SK-N-SH (cell line): Measurements from ENCODE around the gene LRRC2. TPM values are rescaled to one million over a fixed set of nuclear protein-coding genes. Genes with fewer than 3 reads are reported as not detected.

Source experiments
- CTCF ChIA-PET: fragments of 300-600, 350-600 bp; formaldehyde crosslinking; extraction: SDS; loops from one replicate; lab custom pipeline; 2021; lab: Yijun Ruan, JAX
- POLR2A ChIA-PET: fragments of 350-600 bp; sonication (Branson Sonifier 250); formaldehyde crosslinking; extraction: SDS; loops from one replicate; lab custom pipeline; 2020; ENCODE audit warnings: antibody characterized with exemption, inconsistent platforms; lab: Yijun Ruan, JAX
- DNase-seq: peaks from one replicate; pipeline ENCODE4 v3.0.0; 2012
- H2AFZ ChIP-seq: fragments of 200-600 bp; sonication (generic); 2 replicates; pipeline ENCODE4 v1.8.1; 2016; ENCODE audit warnings: antibody characterized with exemption, mild to moderate bottlenecking, low read depth
- H3F3A ChIP-seq: fragments of 200-600 bp; sonication (generic); replicated peaks from 2 replicates; pipeline ENCODE3; 2016; ENCODE audit warnings: antibody characterized with exemption, mild to moderate bottlenecking; ENCODE audit not compliant: insufficient read depth
- H3K27ac ChIP-seq, 2 experiments: fragments of 200-500 bp in 1 of 2; fragments of 200-600 bp in 1 of 2; sonication (Bioruptor generic) in 1 of 2; sonication (generic), shearing (Covaris generic) in 1 of 2; 2 replicates each; pipeline versions ENCODE4 v1.5.1 to v1.6.1; 2014 to 2016; ENCODE audit warnings: low read depth in 2 of 2, inconsistent platforms in 1 of 2, low read length in 1 of 2, mild to moderate bottlenecking in 1 of 2, mixed read lengths in 1 of 2
- H3K27me3 ChIP-seq: fragments of 200-600 bp; sonication (generic), shearing (Covaris generic); 2 replicates; pipeline ENCODE4 v1.6.1; 2016; ENCODE audit warnings: mixed run types; ENCODE audit not compliant: insufficient read depth
- H3K36me3 ChIP-seq, 2 experiments: fragments of 200-500 bp in 1 of 2; fragments of 200-600 bp in 1 of 2; sonication (Bioruptor generic) in 1 of 2; sonication (generic) in 1 of 2; replicated peaks in 1 of 2; 2 replicates each; pipeline versions ENCODE3 to v1.5.1; 2014 to 2016; ENCODE audit warnings: low read length in 1 of 2, mild to moderate bottlenecking in 1 of 2; ENCODE audit not compliant: insufficient read depth in 2 of 2, control insufficient read depth in 1 of 2
- H3K4me1 ChIP-seq, 2 experiments: fragments of 200-500 bp in 1 of 2; fragments of 200-600 bp in 1 of 2; sonication (Bioruptor generic) in 1 of 2; sonication (generic), shearing (Covaris generic) in 1 of 2; 2 replicates each; pipeline versions ENCODE4 v1.5.1 to v1.6.1; 2014 to 2016; ENCODE audit warnings: low read depth in 1 of 2, low read length in 1 of 2, mixed run types in 1 of 2; ENCODE audit not compliant: insufficient read depth in 2 of 2, control insufficient read depth in 1 of 2
- H3K4me2 ChIP-seq: fragments of 200-600 bp; sonication (generic), shearing (Covaris generic); 2 replicates; pipeline ENCODE4 v1.6.1; 2017; ENCODE audit warnings: mixed run types
- H3K4me3 ChIP-seq, 2 experiments: fragments of 200-500 bp in 1 of 2; fragments of 200-600 bp in 1 of 2; sonication (Bioruptor generic) in 1 of 2; sonication (generic), shearing (Covaris generic) in 1 of 2; 2 replicates each; pipeline versions ENCODE4 v1.5.1 to v1.8.1; 2014 to 2016; ENCODE audit warnings: low read depth in 2 of 2, inconsistent platforms in 1 of 2, low read length in 1 of 2, mild to moderate bottlenecking in 1 of 2, mixed read lengths in 1 of 2, moderate library complexity in 1 of 2
- H3K79me2 ChIP-seq: fragments of 200-600 bp; sonication (generic); 2 replicates; pipeline ENCODE4 v1.8.1; 2017; ENCODE audit warnings: mild to moderate bottlenecking; ENCODE audit not compliant: insufficient read depth
- H3K9ac ChIP-seq: fragments of 200-600 bp; sonication (generic); 2 replicates; pipeline ENCODE4 v1.6.1; 2017; ENCODE audit warnings: mixed run types
- H3K9me2 ChIP-seq: fragments of 200-600 bp; sonication (generic); 2 replicates; pipeline ENCODE4 v1.6.1; 2017; ENCODE audit warnings: mixed run types
- H3K9me3 ChIP-seq: fragments of 200-600 bp; sonication (generic); 2 replicates; pipeline ENCODE4 v1.6.1; 2017; ENCODE audit warnings: mixed run types, mild to moderate bottlenecking, moderate library complexity
- H4K20me1 ChIP-seq: fragments of 200-600 bp; sonication (generic); 2 replicates; pipeline ENCODE4 v1.6.1; 2017; ENCODE audit warnings: mild to moderate bottlenecking, mixed run types; ENCODE audit not compliant: insufficient read depth
- ELF1 ChIP-seq: IDR thresholded peaks from 2 replicates; pipeline ENCODE4 v1.4.0; 2012
- EZH2phosphoT487 ChIP-seq: fragments of 200-600 bp; sonication (generic); IDR thresholded peaks from 2 replicates; pipeline ENCODE4 v1.6.1; 2017; ENCODE audit warnings: low read depth, mixed run types, mild to moderate bottlenecking, antibody characterized with exemption, moderate library complexity, borderline replicate concordance
- FOSL2 ChIP-seq: IDR thresholded peaks from 2 replicates; pipeline ENCODE4 v1.4.0; 2012; ENCODE audit warnings: low read depth, mild to moderate bottlenecking, moderate library complexity, borderline replicate concordance
- FOXM1 ChIP-seq: IDR thresholded peaks from 2 replicates; pipeline ENCODE4 v1.4.0; 2012; ENCODE audit warnings: low read depth, mild to moderate bottlenecking
- GABPA ChIP-seq: IDR thresholded peaks from 2 replicates; pipeline ENCODE4 v1.4.0; 2012; ENCODE audit warnings: low read depth, mild to moderate bottlenecking
- JUND ChIP-seq: IDR thresholded peaks from 2 replicates; pipeline ENCODE4 v1.4.0; 2012
- MEF2A ChIP-seq: IDR thresholded peaks from 2 replicates; pipeline ENCODE4 v1.4.0; 2012; ENCODE audit warnings: low read depth, borderline replicate concordance
- MXI1 ChIP-seq: IDR thresholded peaks from 2 replicates; pipeline ENCODE4 v1.6.1; 2012; ENCODE audit warnings: mild to moderate bottlenecking, low read depth, low read length, improper control_type of control experiment
- SIN3A ChIP-seq: IDR thresholded peaks from 2 replicates; pipeline ENCODE4 v1.6.1; 2012; ENCODE audit warnings: low read depth, mild to moderate bottlenecking, low read length, moderate library complexity, borderline replicate concordance
- YY1 ChIP-seq: IDR thresholded peaks from 2 replicates; pipeline ENCODE4 v1.4.0; 2012; ENCODE audit warnings: low read depth, mild to moderate bottlenecking
- WGBS: methylation state at CpG from one replicate; pipeline ENCODE4 v1.1.6; 2017; ENCODE audit warnings: low lambda C conversion rate; 5-methylcytosine and 5-hydroxymethylcytosine counted together
- polyA plus RNA-seq, 3 experiments: library from polyadenylated mRNA; depleted of rRNA; stranded (reverse); fragments of >200 nt; gene quantifications; 2 replicates each; pipeline ENCODE4 v1.2.3, GENCODE V29; 2012
- TF ChIP-seq, protein P1 (sequence below): IDR thresholded peaks from 2 replicates; pipeline ENCODE4 v1.4.0; 2012; ENCODE audit warnings: low read depth
- TF ChIP-seq, protein P2 (sequence below): IDR thresholded peaks from 2 replicates; pipeline ENCODE4 v1.4.0; 2012; ENCODE audit warnings: low read depth, borderline replicate concordance
- TF ChIP-seq, protein P3 (sequence below): IDR thresholded peaks from 2 replicates; pipeline ENCODE4; 2012
- TF ChIP-seq, protein P4 (sequence below): fragments of 200-600 bp; sonication (generic); IDR thresholded peaks from 2 replicates; pipeline ENCODE4 v1.6.1; 2017; ENCODE audit warnings: antibody characterized with exemption, mild to moderate bottlenecking, moderate library complexity
- TF ChIP-seq, protein P5 (sequence below): IDR thresholded peaks from 2 replicates; pipeline ENCODE4 v1.4.0; 2012; ENCODE audit warnings: low read depth, borderline replicate concordance
- TF ChIP-seq, protein P6 (sequence below): fragments of 150-350 bp; IDR thresholded peaks from 2 replicates; pipeline ENCODE4 v1.6.1; 2017; ENCODE audit warnings: antibody characterized with exemption, low read length, low read depth, borderline replicate concordance

LRRC2 gene
- polyA plus RNA-seq, 1 of the 3 experiments (the other 2 are of a cell fraction) = 0.13 TPM

- Histone ChIP-seq H3K27me3 (no peaks in the 10 kb centered on the region; the same call in 1 of the 2 replicates), H3K9me2 (no peaks in the 10 kb centered on the region), H3K9ac (no peak overlapping the region), H3K4me1 (no peaks in the 10 kb centered on the region), H3K79me2 (no peaks in the 10 kb centered on the region), H3K9me3 (no peaks in the 10 kb centered on the region), H3F3A (no peaks in the 10 kb centered on the region), H4K20me1 (no peaks in the 10 kb centered on the region), H3K36me3 (no peaks in the 10 kb centered on the region), H2AFZ (no peak overlapping the region), H3K27ac (no peak overlapping the region), H3K4me3 (no peak overlapping the region), H3K4me2 (no peak overlapping the region)
- TF ChIP-seq, protein P1, sequence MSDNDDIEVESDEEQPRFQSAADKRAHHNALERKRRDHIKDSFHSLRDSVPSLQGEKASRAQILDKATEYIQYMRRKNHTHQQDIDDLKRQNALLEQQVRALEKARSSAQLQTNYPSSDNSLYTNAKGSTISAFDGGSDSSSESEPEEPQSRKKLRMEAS = no peak
- no peak for TF ChIP-seq JUND
- TF ChIP-seq, protein P2, sequence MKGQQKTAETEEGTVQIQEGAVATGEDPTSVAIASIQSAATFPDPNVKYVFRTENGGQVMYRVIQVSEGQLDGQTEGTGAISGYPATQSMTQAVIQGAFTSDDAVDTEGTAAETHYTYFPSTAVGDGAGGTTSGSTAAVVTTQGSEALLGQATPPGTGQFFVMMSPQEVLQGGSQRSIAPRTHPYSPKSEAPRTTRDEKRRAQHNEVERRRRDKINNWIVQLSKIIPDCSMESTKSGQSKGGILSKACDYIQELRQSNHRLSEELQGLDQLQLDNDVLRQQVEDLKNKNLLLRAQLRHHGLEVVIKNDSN = no peak
- WGBS = 76% methylated on average over 6 of the region's 6 CpGs
- CTCF ChIA-PET = interaction anchor here (0.8 to 2.8 kb wide), 4 partner anchors 13 to 98 kb away, joined by 3 to 8 read pairs (median 5); no protein-coding TSS in a partner anchor
- POLR2A ChIA-PET = no interaction called here
- no peak for DNase-seq
Measured at GRCh38 chr3:46586738-46587246, 20.7 kb upstream of the LRRC2 start.

DNA sequence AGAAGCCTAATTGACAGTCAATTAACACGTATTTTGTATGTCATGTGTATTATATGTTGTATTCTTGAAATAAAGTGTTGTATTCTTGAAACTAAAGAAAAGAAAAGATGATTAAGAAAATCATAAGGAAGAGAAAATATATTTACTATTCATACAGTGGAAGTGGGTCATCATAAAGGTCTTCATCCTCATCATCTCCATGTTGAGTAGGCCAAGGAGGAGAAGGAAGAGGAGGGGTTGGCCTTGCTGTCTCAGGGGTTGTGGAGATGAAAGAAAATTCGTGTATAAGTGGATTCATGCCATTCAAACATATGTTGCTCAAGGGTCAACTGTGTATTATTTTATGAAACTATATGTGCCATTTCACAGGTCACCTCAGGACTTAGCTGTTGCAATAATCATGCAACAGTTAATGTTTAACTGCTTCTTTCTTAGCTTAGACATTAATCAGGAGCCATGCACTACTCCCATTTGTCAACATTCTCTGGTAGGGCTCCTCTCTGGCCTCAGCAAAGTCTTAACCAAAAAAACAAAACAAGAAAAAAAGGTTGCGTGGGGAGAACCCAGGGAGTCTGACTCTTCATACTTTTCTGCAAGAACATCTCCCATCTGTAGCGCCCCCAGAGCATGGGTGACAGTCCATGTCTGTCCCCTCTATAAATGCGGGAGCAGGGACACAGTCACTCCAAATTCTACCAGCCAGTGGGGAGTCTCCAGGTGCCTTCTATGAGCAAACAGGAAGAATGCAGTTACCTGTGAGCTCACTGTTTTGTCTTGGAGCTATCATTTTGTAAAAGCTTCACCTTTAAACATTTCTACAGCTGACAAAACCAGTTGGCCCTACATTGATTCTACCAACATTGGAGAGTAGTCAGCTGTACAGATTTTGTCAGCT lies 19.9 kb upstream of the LRRC2 start:
- DNase-seq = no peak
- 48% methylated on average over 5 of the region's 5 CpGs for WGBS
- Histone ChIP-seq H3K4me1 (no peaks in the 10 kb centered on the region), H3F3A (no peaks in the 10 kb centered on the region), H3K9ac (no peak overlapping the region), H3K4me3 (no peak overlapping the region), H3K36me3 (no peaks in the 10 kb centered on the region), H3K9me3 (no peaks in the 10 kb centered on the region), H4K20me1 (no peaks in the 10 kb centered on the region), H3K27ac (no peak overlapping the region), H3K4me2 (no peak overlapping the region), H3K27me3 (no peaks in the 10 kb centered on the region; the same call in 1 of the 2 replicates), H2AFZ (no peak overlapping the region), H3K9me2 (no peaks in the 10 kb centered on the region), H3K79me2 (no peaks in the 10 kb centered on the region)
- POLR2A ChIA-PET = no interaction called here
- CTCF ChIA-PET = interaction anchor here (0.9 to 2.8 kb wide), 4 partner anchors 10 to 98 kb away, joined by 3 to 8 read pairs (median 7); no protein-coding TSS in a partner anchor
- TF ChIP-seq MEF2A (no peak), EZH2phosphoT487 (no peak), YY1 (no peak), GABPA (no peak), MXI1 (no peak), SIN3A (no peak), FOSL2 (no peak), ELF1 (no peak), FOXM1 (no peak)
- TF ChIP-seq, protein P3, sequence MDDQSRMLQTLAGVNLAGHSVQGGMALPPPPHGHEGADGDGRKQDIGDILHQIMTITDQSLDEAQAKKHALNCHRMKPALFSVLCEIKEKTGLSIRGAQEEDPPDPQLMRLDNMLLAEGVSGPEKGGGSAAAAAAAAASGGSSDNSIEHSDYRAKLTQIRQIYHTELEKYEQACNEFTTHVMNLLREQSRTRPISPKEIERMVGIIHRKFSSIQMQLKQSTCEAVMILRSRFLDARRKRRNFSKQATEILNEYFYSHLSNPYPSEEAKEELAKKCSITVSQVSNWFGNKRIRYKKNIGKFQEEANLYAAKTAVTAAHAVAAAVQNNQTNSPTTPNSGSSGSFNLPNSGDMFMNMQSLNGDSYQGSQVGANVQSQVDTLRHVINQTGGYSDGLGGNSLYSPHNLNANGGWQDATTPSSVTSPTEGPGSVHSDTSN = no peak
- TF ChIP-seq, protein P4, sequence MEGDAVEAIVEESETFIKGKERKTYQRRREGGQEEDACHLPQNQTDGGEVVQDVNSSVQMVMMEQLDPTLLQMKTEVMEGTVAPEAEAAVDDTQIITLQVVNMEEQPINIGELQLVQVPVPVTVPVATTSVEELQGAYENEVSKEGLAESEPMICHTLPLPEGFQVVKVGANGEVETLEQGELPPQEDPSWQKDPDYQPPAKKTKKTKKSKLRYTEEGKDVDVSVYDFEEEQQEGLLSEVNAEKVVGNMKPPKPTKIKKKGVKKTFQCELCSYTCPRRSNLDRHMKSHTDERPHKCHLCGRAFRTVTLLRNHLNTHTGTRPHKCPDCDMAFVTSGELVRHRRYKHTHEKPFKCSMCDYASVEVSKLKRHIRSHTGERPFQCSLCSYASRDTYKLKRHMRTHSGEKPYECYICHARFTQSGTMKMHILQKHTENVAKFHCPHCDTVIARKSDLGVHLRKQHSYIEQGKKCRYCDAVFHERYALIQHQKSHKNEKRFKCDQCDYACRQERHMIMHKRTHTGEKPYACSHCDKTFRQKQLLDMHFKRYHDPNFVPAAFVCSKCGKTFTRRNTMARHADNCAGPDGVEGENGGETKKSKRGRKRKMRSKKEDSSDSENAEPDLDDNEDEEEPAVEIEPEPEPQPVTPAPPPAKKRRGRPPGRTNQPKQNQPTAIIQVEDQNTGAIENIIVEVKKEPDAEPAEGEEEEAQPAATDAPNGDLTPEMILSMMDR = no peak
- TF ChIP-seq, protein P5, sequence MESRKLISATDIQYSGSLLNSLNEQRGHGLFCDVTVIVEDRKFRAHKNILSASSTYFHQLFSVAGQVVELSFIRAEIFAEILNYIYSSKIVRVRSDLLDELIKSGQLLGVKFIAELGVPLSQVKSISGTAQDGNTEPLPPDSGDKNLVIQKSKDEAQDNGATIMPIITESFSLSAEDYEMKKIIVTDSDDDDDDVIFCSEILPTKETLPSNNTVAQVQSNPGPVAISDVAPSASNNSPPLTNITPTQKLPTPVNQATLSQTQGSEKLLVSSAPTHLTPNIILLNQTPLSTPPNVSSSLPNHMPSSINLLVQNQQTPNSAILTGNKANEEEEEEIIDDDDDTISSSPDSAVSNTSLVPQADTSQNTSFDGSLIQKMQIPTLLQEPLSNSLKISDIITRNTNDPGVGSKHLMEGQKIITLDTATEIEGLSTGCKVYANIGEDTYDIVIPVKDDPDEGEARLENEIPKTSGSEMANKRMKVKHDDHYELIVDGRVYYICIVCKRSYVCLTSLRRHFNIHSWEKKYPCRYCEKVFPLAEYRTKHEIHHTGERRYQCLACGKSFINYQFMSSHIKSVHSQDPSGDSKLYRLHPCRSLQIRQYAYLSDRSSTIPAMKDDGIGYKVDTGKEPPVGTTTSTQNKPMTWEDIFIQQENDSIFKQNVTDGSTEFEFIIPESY = no peak
- TF ChIP-seq, protein P6, sequence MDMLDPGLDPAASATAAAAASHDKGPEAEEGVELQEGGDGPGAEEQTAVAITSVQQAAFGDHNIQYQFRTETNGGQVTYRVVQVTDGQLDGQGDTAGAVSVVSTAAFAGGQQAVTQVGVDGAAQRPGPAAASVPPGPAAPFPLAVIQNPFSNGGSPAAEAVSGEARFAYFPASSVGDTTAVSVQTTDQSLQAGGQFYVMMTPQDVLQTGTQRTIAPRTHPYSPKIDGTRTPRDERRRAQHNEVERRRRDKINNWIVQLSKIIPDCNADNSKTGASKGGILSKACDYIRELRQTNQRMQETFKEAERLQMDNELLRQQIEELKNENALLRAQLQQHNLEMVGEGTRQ = no peak
- TF ChIP-seq, protein P1 = no peak
